GM18511 (cell line): Measurements from ENCODE around the gene MORN4.
A peak's percentile ranks its signal among the peaks of the same experiment; 100 is the strongest.
"Not testable (repeated sequence)": the region's sequence is repeated elsewhere in the genome, so short reads cannot be mapped to it uniquely, and the experiment has no call there.

ENCODE experiments used
- ATAC-seq: cut with Tn5 transposase; IDR thresholded peaks from one replicate; pipeline ENCODE4 v1.9.1; 2021; ENCODE audit warnings: mild to moderate bottlenecking, moderate library complexity; ENCODE audit not compliant: unreplicated experiment

MORN4 gene

DNA sequence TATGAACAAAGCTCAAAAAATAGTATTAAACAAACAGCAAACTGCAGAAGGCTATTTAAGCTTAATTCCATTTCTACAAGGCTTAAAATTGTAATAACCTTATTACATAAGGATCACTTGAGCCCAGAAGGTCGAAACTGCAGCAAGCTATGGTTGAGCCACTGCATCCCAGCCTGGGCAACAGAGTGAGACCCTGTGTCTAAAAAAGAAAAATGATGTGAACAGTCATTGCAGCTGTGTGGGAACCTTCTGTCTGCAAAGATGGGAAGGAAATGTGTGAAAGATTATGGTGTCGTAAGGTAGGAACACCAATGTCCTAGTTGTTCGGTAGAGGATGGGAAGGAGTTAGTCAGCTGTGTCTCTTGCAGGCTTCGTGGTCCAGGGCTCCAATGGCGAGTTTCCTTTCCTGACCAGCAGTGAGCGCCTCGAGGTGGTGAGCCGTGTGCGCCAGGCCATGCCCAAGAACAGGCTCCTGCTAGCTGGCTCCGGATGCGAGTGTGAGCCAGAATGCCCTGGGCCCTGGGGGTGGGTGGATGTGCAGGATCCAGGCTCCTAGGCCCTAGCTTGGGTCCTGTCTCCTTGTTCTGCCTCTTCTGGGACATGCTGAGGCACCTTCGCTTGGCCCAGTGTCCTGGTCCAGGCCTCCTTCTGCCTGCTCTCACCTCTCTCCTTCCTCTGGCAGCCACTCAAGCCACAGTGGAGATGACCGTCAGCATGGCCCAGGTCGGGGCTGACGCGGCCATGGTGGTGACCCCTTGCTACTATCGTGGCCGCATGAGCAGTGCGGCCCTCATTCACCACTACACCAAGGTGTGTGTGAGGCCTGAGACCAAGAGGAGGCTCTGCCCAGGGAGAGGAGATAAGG lies 34.7 kb downstream of the MORN4 start:
- ATAC-seq = no peak

DNA sequence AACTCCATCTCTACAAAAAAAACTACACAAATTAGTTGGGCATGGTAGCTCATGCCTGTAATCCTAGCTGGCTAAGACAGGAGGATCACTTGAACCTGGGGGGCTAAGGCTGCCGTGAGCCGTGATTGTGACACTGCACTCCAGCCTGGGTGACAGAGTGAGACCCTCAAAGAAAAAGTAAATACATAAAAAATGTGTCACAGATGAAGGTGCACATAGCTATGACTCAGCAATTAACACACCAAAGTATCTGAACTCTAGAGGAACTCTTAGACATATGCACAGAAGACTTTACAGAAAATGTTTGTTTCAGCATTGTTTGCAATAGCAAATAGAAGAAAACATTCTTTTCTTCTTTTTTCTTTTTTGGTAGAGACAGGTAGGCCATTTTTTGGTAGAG lies 35.5 kb downstream of the MORN4 start:
- ATAC-seq = no peak

DNA sequence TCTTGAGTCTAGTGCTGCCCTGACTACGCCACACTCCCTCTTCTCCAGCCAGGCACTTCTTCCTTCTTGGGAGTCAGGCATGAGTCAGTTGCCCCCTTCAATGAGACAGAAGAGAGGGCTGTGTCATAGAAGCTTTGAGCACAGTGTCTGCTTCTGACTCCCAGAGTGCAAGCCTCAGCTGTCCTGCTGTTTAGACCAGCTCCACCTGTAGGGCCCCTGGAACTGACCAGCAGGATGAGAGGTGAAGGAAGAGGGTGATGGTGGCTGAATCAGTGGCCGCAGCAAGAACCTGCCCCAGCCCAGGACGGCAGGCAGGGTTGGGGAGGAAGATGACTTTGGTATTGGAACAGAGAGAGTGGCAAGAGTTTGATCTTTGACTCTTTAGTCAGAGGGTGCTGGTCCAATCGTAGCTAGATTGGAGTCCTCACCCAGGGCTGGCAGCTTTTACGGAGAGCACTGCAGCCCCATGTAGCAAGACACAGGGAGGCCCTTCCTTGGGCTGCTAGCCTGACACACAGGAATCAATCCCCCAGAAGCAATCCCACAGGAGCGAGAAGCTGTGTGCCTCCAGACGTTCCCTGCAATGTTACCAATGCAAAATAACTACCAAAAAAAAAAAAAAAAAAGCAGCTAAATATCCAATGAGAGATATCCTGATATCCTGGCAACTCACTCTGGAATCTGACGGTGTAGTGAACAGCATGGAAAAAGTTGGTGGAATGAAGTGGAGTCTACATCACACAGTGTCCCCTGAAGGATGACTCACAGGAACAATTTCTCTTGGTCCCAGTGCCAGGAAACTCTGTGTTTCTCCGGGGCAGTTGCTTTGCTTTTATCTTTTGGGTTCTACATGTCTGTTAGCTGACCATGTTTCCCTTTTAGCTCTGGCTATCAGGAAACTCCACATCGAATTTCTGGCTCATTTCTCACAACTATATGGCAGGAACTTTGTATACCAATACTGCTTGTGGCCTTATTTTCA lies 36.9 kb downstream of the MORN4 start:
- no peak for ATAC-seq

DNA sequence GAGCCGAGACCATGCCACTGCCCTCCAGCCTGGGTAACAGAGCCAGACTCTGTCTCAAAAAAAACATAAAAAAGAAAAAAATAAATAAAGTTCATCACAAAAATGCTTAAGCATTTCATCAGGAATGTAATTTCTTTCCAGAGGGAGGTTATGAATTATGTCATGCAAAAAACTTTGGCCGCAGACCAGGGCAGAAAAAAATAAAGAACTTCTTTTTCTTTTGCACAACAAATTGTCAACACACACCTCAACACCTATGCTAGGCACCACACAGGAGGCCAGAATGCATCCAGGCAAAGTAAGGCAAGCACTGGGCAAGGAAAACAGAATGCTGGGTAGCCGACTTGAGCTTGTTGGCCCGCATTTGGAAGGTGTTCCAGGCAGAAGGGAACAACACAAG lies 39.9 kb downstream of the MORN4 start:
- ATAC-seq = no peak

DNA sequence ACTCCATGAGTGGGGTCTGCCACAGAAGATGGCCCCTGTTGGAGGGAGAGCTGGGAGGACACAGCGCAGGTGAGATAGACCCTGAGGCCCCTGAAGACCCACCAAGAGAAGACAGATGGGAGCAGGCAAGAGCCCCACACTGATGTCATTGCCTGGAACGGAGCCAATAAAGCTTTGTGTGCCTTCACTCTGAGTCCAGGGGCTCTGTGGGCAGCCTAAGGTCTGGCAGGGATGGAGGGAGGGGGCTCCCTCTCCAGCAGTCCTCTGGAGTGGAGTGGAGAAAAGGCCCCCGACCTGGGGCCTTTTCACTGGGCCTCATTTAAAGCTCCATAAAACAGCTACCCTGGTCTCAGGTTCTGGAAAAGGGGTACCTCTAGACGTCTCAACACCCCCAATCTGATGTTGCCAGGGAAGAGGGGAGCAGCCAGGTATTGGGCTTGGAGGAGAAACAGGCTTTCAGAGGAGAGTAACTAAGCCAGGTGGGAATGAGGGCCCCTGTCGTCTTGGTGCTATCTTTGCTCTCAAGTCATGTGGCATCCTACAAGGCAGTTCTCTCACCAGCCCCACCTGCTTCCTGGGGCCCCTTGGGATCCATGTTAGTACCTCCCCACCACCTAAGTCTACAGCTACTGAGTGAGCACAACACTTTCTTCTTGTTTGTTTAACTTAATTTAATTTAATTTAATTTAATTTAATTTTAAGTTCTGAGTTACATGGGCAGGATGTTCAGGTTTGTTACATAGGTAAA lies 42.4 kb downstream of the MORN4 start:
- ATAC-seq = no peak

DNA sequence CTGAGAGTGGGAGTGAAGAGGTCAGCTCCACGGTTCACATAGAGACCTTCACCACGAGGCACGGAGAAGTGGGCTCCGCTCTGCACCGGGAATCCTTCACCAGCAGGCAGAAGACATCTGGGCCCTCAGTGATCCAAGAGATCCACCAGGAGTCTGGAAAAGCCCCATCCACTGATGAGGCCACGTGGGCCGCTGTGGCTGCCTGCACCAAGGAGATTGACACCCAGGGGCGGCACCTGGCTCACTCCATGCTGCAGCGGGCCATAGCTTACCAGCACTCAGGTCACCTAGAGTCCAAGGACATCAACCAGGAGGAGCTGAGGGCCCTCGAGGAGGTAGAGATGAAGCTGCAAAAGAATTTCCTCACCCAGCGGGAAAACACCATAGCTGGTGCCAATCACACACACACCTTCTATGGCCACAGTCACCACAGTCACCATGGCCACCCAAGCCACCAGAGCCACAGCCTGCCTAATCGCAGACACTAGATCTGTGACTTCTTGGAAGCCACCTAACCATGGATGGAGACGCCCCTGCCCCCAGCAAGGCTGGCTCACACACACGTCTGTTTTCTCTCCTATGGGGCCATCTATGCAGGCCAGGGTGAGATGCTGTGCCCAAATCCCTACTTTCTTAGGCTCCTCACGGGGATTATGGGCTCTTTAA lies 43.1 kb downstream of the MORN4 start:
- no peak for ATAC-seq

DNA sequence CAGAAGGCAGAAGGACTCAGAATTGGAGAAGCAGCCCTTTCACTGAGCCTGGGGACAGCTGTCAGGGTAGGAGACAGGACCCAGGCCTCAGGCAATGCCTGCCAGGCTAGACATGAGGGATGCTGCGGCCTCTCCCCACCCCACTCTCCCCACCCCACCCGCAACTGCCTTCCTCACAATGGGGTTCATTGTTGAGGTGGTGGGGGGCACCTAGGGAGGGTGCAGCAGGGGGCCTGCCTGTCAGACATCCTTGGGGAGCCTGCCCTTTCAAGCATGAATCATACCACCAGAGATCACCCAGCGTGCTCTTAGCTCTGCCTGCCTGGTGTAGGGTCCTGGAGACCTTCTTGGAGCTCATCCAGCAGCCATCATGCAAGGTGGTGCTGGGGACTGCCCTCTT lies 43.8 kb downstream of the MORN4 start, which contains the start of gene C10orf62:
Gene C10orf62 (plus strand): TSS at position 243 of the 400 bp plus-strand sequence. CDS start 177 bp downstream, outside the sequence.
- ATAC-seq = no peak

DNA sequence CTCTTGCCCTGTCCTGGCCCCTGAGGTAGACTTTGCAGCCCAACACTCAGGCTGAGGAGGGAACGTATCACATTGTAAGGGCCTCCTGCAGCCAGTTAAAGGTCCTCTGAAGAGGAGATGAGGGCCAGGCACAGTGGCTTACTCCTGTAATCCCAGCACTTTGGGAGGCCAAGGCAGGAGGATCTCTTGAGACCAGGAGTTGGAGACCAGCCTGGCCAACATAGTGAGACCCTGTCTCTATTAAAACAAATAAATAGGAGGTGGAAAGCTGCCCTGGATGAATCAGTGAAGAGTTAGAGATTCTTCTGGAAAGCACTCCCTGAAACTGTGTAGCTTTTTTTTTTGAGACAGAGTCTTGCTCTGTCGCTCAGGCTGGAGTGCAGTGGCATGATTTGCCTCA lies 46.1 kb downstream of the MORN4 start:
- no peak for ATAC-seq

DNA sequence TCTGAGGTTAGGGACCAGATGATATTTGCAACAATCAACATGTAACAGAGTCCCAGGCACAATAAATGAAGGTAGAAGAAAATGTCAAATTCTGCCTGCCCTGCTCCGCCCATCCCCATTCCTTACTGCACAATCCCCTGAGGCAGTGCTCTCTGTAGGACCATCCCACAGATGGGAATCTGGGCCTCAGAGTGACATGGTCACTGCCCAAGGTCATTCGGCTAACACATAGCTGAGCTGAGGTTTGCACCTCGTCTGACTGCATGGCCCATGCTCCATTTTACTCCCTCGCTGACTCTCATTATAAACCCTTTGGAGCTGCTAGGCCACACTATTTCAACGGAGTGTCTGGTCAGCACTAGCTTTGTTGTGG lies 47.9 kb downstream of the MORN4 start:
- no peak for ATAC-seq

DNA sequence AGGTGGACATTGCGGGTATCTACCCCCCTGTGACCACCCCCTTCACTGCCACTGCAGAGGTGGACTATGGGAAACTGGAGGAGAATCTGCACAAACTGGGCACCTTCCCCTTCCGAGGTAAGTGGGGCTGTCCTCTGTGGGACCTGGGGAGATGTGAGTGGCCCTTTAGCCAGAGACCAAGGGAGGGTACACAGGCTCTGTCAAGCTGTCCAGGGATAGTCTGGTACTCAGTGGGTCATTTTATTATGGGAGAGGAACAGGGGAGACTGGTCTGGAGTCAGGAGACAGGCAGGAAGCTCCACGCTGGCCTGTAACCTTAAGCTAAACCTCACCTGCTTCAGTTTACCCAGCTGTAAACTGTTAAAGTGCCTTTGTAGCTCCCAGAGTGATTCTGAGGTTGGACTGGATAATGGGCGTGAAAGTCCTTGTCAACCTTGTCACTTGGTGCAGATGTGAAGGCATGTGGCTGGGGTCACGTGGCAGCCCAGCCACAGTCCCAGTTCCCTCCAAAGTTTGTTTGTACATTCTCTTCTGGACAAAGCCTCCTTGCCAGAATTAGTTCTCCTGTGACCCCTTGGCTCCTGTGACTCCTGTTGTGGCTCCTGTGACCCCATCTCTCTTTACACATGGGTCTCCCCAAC lies 48.4 kb downstream of the MORN4 start:
- no peak for ATAC-seq

DNA sequence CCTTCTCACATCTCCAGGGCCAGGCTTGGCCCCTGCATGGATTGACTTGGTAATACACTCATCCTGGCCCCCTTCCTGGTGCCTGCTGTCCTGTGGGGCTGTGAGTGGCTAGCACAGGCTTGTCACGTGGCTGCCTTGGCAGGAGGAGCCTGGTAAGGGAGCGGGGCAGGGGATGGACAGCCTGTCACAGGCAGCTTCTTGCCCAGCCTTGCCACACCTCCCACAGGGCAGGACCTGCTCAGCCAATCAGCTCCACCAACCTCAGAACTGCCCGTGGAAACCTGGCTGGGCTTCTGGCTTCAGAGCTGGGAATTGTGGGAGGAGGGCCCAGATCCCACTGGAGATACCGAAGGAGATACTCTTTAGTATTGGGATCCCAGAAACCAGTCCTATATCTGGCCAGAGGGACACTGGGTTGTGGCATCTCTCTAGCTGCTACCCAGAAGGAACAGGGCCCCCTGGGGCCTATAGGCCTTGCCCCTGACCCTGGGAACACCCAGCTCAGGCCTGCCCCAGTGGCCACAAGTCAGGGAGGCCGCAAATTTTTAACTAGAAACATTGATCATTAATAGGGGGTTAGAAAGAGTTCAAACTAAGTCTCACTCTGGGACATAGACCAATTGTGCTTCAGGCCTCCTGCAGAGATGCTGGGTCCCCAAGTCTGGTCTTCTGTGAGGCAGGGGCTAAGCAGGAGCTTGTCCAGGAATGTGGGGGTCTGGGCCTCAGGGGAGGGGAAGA lies 49.1 kb downstream of the MORN4 start, which contains the start of gene HOGA1:
Gene HOGA1 (plus strand): TSS at position 330 of the 738 bp plus-strand sequence. CDS start 315 bp downstream, at position 645.
- peak; percentile 86 for ATAC-seq

DNA sequence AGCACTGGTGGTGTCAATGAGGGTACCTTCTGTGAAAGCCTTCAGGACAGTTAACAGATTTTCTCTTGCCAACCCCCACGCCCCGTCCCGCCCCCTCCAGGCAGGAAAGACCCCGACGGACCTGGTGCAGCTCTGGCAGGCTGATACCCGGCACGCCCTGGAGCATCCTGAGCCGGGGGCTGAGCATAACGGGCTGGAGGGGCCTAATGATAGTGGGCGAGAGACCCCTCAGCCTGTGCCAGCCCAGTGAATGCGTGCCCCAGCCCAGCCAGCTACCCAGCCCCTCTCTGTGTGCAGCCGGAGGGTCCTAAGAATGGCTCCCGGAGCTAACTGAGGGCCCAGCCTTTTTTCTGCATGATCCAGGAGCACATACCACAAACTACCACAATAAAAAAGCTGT lies 49.8 kb downstream of the MORN4 start:
- no peak for ATAC-seq

DNA sequence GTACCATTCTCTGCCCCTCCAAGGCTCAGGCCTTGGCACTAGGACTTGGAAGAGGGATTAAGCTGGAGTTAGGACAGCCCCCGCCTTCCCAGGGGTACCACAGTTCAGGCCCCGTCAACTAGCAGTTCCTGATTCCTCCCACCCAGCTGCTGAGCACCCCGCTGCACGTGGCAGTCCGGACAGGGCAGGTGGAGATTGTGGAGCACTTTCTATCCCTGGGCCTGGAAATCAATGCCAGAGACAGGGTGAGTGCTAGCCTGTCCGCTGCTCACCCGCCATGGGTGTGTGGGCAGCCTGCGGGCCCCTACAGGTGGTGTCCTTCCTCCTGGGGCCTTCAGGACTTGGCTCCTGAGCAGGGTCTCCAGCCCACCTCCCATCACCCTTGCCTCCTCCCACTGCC lies 51.1 kb downstream of the MORN4 start:
- no peak for ATAC-seq

DNA sequence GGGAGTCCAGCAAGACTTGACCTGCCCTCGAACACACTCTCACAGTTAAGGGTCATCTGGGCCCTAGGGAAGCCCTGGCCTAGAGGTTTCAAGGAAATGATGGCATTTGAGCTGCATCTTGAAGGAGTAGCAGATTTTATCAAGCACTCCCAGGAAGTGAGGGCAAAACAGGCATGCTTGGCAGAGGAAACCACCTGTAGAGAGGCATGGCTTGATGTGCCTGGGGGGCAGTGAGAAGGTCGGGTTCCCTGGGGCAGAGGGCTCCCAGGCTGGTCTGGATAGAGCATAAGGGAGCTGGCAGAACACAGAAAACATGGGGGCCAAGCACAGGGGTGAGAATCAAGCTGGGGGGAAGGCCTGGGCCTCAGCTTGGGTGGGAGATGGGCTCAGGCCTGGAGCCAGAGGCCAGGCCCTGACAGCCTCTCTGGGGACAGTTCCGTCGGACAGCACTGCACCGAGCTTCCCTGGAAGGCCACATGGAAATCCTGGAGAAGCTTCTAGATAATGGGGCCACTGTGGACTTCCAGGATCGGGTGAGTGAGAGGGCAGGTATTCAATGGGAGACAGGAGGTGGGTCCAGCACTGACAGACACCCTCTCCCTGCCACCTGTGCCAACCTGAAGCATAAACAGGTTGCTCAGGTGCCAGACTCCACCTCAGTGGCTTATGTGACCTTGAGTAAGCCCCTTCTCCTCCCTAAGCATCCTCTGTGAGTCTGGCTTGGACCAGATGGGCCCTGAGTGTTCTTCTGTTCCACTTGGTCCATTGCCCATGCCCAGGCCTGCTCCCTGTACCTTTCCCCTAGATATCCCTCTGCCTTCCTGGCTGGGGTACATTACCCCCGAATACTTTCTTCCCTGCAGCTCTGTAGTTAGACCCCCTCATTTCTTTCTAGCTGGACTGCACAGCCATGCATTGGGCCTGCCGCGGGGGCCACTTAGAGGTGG lies 52.6 kb downstream of the MORN4 start:
- ATAC-seq = no peak

DNA sequence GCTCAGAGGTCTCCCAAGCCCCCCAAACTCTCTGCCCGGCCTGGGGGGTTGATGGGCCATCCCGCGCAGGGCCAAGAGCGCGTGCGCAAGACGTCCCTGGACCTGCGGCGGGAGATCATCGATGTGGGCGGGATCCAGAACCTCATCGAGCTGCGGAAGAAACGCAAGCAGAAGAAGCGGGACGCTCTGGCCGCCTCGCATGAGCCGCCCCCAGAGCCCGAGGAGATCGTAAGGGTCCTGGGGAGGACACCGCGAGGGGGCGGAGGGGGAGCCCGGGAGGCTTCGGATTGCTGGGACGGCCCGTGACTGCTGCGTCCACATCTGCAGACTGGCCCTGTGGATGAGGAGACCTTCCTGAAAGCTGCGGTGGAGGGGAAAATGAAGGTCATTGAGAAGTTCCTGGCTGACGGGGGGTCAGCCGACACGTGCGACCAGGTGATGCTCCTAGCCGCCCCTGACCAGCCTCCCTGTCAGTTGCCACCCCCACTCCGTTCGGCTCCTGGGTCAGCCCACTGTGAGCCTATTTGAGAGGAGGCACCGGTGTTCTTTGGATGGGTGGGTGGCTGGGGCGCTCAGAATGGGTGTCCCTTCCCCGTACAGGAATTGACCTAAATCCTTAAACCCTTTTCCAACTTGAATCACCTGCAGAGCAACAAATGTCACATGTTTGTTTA lies 55.0 kb downstream of the MORN4 start:
- ATAC-seq = no peak

DNA sequence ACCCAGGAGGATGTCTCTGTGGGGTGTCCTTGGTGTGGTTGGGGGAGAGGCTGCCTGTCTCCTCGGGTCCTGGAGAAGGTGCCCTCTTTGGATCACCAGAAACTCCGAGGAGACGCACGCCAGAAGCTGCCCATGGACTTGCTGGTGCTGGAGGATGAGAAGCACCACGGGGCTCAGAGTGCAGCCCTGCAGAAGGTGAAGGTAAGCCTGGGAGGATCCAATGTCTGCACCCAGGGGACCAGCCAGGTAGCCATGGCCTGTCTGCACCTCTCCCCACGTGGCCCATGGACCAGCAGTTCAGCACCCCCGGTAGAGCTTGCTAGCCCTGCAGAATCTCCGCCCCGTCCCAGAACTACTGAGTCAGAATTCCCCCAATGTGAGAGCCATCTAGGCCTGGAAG lies 55.6 kb downstream of the MORN4 start:
- ATAC-seq = no peak

DNA sequence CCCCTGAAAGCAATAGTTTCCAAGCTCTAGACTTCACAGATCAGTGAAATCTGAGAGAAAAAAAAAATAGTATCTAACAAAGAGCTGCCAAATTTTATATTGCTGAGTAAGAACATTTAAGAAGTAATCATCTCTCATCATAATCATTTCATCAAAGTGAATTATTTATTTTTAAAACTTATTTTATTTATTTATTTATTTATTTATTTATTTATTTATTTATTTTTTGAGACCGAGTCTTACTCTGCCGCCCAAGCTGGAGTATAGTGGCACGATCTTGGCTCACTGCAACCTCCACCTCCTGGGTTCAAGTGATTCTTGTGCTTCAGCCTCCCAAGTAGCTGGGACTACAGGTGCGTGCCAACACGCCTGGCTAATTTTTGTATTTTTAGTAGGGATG lies 56.8 kb downstream of the MORN4 start:
- ATAC-seq = not testable (repeated sequence)
